HepG2 (cell line): ENCODE measurements around the gene RNF40.

Experiments used
- CHD2 ChIP-seq: IDR thresholded peaks from 2 replicates; pipeline ENCODE4 v1.6.1; 2011; ENCODE audit warnings: low read depth, low read length, improper control_type of control experiment
- CREB1 ChIP-seq, 2 experiments: fragments of 450-650 bp in 1 of 2; IDR thresholded peaks; 2 replicates each; pipeline ENCODE4 v1.6.1; 2016 to 2017; ENCODE audit warnings: control low read depth in 1 of 2, mild to moderate bottlenecking in 1 of 2, missing compliant biosample characterization in 1 of 2, missing genetic modification characterization in 1 of 2
- DPF2 ChIP-seq: sonication (generic); formaldehyde crosslinking; IDR thresholded peaks from 2 replicates; pipeline ENCODE4 v1.4.0; 2020; ENCODE audit warnings: mild to moderate bottlenecking, low read depth, missing genetic modification reagents, borderline replicate concordance
- SP140L ChIP-seq: sonication (generic); formaldehyde crosslinking; IDR thresholded peaks from 2 replicates; pipeline ENCODE4 v1.4.0; 2020; ENCODE audit warnings: missing genetic modification reagents, borderline replicate concordance
- YY1 ChIP-seq: IDR thresholded peaks from 2 replicates; pipeline ENCODE4 v1.6.1; 2011; ENCODE audit warnings: low read length, low read depth, moderate library complexity, mild to moderate bottlenecking; ENCODE audit not compliant: insufficient read depth, insufficient replicate concordance
- ZNF207 ChIP-seq: fragments of 450-650 bp; IDR thresholded peaks from 2 replicates; pipeline ENCODE4 v1.6.1; 2016; ENCODE audit warnings: antibody characterized with exemption, borderline replicate concordance
- ZNF607 ChIP-seq: sonication (generic); formaldehyde crosslinking; IDR thresholded peaks from 2 replicates; pipeline ENCODE4 v1.5.1; 2020; ENCODE audit warnings: missing genetic modification reagents, mild to moderate bottlenecking, borderline replicate concordance
- ZNF670 ChIP-seq: sonication (generic); formaldehyde crosslinking; IDR thresholded peaks from 2 replicates; pipeline ENCODE4 v1.8.0; 2022; ENCODE audit warnings: mild to moderate bottlenecking, missing genetic modification reagents, borderline replicate concordance
- TF ChIP-seq, protein P1 (sequence below): sonication (generic); formaldehyde crosslinking; IDR thresholded peaks from 2 replicates; pipeline ENCODE4 v1.4.0; 2020; ENCODE audit warnings: missing genetic modification reagents, mild to moderate bottlenecking, borderline replicate concordance
- TF ChIP-seq, protein P2 (sequence below): sonication (generic); formaldehyde crosslinking; IDR thresholded peaks from 2 replicates; pipeline ENCODE4 v1.4.0; 2020; ENCODE audit warnings: missing genetic modification reagents
- TF ChIP-seq, protein P3 (sequence below): IDR thresholded peaks from 2 replicates; pipeline ENCODE4 v1.6.1; 2016; ENCODE audit warnings: missing compliant biosample characterization, missing genetic modification reagents, borderline replicate concordance
- TF ChIP-seq, protein P4 (sequence below): sonication (generic); formaldehyde crosslinking; IDR thresholded peaks from 2 replicates; pipeline ENCODE4 v1.4.0; 2020; ENCODE audit warnings: missing genetic modification reagents
- TF ChIP-seq, protein P5 (sequence below): sonication (generic); formaldehyde crosslinking; IDR thresholded peaks from 2 replicates; pipeline ENCODE4 v1.5.0; 2020; ENCODE audit warnings: mild to moderate bottlenecking, missing genetic modification reagents, moderate library complexity
- TF ChIP-seq, protein P6 (sequence below): sonication (generic); formaldehyde crosslinking; IDR thresholded peaks from 2 replicates; pipeline ENCODE4 v1.8.0; 2022; ENCODE audit warnings: mild to moderate bottlenecking, missing genetic modification reagents, borderline replicate concordance

DNA sequence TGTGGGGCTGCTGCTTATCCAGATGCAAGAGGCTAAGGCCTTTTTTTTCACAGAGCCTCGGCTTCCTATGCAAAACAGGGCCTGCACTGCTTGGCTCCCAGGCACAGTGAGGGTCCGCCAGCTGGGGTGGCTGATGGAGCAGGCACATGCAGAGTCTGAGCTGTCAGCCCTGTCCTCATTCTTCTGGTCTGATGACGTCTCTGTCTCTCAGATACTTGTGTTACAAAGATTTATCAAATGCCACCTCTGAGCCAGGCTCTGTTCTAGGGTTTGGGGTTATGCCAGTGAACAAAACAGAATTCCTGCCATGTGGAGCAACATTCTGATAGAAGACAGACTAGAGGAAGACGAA, 4.8 kb downstream of the RNF40 start:
- TF ChIP-seq CREB1 (IDR thresholded peaks at IDR 0.05) (no peak), CREB1 (CRISPR knock-in tag; IDR thresholded peaks at IDR 0.05) (no peak), ZNF207 (no peak), ZNF607 (CRISPR knock-in tag) (no peak), SP140L (CRISPR knock-in tag) (no peak), YY1 (no peak), CHD2 (no peak), DPF2 (no peak), ZNF670 (CRISPR knock-in tag) (no peak)
- TF ChIP-seq, protein P1, sequence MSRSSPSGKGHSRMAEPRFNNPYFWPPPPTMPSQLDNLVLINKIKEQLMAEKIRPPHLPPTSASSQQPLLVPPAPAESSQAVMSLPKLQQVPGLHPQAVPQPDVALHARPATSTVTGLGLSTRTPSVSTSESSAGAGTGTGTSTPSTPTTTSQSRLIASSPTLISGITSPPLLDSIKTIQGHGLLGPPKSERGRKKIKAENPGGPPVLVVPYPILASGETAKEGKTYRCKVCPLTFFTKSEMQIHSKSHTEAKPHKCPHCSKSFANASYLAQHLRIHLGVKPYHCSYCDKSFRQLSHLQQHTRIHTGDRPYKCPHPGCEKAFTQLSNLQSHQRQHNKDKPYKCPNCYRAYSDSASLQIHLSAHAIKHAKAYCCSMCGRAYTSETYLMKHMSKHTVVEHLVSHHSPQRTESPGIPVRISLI (CRISPR knock-in tag): no peak
- TF ChIP-seq, protein P2, sequence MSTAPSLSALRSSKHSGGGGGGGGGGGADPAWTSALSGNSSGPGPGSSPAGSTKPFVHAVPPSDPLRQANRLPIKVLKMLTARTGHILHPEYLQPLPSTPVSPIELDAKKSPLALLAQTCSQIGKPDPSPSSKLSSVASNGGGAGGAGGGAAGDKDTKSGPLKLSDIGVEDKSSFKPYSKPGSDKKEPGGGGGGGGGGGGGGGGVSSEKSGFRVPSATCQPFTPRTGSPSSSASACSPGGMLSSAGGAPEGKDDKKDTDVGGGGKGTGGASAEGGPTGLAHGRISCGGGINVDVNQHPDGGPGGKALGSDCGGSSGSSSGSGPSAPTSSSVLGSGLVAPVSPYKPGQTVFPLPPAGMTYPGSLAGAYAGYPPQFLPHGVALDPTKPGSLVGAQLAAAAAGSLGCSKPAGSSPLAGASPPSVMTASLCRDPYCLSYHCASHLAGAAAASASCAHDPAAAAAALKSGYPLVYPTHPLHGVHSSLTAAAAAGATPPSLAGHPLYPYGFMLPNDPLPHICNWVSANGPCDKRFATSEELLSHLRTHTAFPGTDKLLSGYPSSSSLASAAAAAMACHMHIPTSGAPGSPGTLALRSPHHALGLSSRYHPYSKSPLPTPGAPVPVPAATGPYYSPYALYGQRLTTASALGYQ (CRISPR knock-in tag): no peak
- TF ChIP-seq, protein P3, sequence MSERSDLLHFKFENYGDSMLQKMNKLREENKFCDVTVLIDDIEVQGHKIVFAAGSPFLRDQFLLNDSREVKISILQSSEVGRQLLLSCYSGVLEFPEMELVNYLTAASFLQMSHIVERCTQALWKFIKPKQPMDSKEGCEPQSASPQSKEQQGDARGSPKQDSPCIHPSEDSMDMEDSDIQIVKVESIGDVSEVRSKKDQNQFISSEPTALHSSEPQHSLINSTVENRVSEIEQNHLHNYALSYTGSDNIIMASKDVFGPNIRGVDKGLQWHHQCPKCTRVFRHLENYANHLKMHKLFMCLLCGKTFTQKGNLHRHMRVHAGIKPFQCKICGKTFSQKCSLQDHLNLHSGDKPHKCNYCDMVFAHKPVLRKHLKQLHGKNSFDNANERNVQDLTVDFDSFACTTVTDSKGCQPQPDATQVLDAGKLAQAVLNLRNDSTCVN (CRISPR knock-in tag): no peak
- TF ChIP-seq, protein P4, sequence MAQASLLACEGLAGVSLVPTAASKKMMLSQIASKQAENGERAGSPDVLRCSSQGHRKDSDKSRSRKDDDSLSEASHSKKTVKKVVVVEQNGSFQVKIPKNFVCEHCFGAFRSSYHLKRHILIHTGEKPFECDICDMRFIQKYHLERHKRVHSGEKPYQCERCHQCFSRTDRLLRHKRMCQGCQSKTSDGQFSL (CRISPR knock-in tag): no peak
- TF ChIP-seq, protein P5, sequence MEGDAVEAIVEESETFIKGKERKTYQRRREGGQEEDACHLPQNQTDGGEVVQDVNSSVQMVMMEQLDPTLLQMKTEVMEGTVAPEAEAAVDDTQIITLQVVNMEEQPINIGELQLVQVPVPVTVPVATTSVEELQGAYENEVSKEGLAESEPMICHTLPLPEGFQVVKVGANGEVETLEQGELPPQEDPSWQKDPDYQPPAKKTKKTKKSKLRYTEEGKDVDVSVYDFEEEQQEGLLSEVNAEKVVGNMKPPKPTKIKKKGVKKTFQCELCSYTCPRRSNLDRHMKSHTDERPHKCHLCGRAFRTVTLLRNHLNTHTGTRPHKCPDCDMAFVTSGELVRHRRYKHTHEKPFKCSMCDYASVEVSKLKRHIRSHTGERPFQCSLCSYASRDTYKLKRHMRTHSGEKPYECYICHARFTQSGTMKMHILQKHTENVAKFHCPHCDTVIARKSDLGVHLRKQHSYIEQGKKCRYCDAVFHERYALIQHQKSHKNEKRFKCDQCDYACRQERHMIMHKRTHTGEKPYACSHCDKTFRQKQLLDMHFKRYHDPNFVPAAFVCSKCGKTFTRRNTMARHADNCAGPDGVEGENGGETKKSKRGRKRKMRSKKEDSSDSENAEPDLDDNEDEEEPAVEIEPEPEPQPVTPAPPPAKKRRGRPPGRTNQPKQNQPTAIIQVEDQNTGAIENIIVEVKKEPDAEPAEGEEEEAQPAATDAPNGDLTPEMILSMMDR (CRISPR knock-in tag): no peak
- TF ChIP-seq, protein P6, sequence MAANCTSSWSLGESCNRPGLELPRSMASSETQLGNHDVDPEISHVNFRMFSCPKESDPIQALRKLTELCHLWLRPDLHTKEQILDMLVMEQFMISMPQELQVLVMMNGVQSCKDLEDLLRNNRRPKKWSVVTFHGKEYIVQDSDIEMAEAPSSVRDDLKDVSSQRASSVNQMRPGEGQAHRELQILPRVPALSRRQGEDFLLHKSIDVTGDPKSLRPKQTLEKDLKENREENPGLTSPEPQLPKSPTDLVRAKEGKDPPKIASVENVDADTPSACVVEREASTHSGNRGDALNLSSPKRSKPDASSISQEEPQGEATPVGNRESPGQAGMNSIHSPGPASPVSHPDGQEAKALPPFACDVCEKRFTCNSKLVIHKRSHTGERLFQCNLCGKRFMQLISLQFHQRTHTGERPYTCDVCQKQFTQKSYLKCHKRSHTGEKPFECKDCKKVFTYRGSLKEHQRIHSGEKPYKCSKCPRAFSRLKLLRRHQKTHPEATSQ (CRISPR knock-in tag): no peak
